HG03571 (cell line): ENCODE results near the gene RNF148.

Experiments
- ATAC-seq: cut with Tn5 transposase; IDR thresholded peaks from one replicate; pipeline ENCODE4 v1.9.1; 2021; ENCODE audit not compliant: unreplicated experiment

RNF148 gene, protein sequence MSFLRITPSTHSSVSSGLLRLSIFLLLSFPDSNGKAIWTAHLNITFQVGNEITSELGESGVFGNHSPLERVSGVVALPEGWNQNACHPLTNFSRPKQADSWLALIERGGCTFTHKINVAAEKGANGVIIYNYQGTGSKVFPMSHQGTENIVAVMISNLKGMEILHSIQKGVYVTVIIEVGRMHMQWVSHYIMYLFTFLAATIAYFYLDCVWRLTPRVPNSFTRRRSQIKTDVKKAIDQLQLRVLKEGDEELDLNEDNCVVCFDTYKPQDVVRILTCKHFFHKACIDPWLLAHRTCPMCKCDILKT

GRCh38 chr7:122702872-122703510 is at the start of gene RNF148:
Gene RNF148, minus strand, starts transcription at chr7:122702922. Its CDS starts 172 bp downstream, at chr7:122702750.
- ATAC-seq: no peak

DNA sequence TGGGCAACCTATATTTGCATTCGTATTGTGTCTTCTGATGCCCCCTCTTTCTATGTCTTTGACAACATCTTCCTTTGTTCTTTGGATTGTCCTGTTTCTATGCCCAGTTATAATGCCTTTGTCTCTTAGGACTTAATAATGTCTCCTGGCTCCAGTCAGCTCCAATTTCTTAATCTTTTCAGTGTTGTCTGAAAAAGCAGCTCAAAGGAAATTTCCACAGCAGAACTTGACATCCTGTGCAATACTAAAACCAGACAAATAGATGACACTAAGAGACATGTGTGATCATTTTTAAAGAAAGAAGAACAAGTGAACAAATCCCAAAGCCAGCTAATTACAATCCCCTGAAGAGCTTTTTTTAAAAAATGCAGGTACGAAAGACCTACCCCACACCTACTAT is 47.7 kb upstream of the RNF148 start:
- no peak for ATAC-seq

- ATAC-seq: no peak
These were observed 45.5 kb upstream of the RNF148 start for GRCh38 chr7:122748195-122748594.

- no peak for ATAC-seq
These were observed 44.2 kb upstream of the RNF148 start for GRCh38 chr7:122746948-122747347.

DNA sequence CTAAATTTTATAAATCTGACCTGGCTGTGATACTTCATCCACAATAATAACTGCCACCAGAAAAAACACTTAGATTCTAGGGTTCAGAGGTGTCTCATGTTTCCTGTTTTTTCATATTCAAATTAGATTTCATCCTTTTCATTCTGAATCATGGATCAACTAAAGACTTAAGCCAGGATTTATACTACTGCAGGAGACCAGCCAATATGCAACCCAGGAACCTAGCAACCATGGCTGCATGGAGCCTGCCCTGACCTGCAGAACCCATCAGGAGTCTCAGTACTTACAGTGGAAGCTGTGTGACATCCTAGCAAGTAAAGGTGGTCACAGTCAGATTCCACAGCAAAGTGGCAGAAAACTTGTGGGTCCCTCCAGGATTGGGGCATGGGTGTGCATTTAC is 40.5 kb upstream of the RNF148 start:
- no peak for ATAC-seq

DNA sequence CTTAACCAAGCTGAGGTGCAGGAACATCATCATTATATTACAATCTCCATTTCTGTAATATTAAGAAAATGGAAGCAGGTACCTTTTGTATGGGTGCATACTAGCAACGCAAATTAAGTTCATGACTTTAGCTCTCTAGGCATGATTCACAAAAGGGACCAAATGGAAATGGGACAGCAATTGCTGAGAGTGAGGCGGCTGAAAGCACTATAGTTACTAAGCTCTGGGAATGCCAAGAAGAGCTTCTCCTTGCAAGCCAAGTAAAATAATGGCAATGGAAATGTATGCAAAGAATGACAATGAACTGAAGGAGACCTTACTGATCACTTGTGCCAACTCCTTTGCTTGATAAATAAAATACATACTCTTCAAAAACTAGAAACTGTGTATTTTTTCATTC is 36.2 kb upstream of the RNF148 start:
- no peak for ATAC-seq

- no peak for ATAC-seq
These were observed 33.5 kb upstream of the RNF148 start for GRCh38 chr7:122736183-122736582.

GRCh38 chr7:122727759-122728158 is 25.0 kb upstream of the RNF148 start:
- no peak for ATAC-seq

DNA sequence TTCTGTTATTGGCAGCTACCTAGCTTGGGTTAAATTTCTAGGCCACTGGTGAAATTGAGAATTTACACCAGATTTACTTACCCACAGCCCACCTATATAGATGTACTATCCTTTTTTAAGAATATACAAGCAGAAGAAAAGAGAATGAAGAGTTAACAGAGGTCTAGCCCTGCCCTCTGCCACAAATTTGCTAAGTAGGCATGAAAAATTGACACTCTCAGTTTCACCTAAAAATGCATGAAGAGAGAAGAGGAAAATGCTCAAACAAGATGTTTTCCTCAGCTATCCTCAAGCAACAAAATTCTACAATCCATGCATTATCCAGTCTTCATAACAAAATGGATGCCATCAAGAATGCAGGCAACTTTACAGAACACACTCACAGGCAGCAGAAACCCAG is 24.6 kb upstream of the RNF148 start:
- ATAC-seq: no peak

DNA sequence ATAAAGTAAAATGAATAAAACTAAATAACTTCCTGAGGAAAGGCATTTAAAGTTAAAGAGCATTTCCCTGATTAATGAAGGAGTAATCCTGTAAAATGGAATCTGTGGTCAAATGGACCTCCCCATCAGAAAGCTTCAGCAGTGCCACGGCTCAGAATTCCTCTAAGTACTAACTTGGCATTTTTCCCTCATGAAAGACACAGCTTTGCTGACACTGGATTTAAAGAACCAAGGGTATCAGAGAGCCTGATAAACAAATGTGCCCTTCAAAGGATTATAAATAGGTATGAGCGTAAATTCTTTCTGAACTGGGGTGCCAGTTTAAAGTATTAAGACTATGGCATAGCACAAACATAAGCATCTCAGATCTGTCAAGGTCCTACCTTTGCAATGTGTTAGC is 24.2 kb upstream of the RNF148 start:
- no peak for ATAC-seq

- no peak for ATAC-seq
These were observed 21.6 kb upstream of the RNF148 start for GRCh38 chr7:122724366-122724765.

DNA sequence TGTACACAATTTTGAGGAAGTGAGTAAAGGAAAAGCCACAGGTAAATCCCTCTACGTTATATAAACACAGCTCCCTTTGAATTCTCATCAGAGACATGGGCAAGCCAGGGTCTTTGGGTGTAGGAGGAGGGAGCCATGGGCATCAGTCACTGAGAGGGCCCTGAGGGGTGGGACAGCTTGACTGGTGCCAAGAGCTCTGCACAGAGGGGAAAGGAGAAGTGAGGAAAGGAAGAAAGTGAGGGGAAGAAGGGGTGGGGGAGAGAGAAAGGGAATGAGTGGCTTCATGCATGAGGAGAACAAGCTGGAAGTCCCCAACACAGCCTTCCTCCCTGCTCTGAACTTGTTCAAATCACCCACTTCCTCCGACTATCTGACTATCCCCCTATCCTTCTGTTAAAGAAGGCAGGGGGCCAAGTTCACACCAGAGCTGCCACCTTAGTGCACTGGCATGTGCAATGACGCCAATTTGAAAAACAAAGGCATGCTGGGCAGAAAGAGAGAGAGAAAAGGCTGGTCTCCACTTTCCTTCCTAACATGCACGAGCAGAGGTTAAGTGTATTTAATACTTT is 16.4 kb upstream of the RNF148 start:
- no peak for ATAC-seq

DNA sequence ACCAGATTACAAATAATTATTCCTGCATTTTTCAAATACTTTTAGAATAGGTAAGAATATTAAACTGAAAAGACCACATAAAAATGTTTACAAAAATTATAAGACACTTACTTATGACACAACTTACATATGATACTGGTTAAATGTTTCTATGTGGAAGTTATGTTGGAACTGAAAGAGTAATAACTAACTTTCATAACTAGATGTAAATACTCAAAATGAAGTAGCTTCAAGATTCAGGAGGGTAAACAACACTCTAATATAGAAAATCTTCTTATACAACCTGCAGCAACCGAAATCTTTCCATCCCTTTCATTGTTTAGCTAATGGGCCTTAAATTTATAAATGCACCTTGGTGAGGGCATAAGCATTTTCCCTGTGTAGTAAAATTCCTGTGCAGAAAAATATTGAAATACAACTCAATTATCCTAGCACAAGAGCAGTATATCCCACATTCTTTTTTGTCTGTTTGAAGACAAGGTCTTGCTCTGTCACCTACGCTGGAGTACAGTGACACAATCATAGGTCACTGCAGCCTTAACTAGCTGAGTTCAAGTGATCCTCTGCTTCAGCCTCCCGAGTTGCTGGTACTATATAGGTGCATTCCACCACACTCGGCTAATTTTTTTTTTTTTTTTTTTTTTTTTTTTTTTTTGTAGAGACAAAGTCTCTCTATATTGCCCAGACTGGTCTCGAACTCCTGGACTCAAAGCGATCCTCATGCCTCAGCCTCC is 14.8 kb upstream of the RNF148 start:
- no peak for ATAC-seq

GRCh38 chr7:122715183-122715582 is 12.5 kb upstream of the RNF148 start:
- ATAC-seq: no peak

DNA sequence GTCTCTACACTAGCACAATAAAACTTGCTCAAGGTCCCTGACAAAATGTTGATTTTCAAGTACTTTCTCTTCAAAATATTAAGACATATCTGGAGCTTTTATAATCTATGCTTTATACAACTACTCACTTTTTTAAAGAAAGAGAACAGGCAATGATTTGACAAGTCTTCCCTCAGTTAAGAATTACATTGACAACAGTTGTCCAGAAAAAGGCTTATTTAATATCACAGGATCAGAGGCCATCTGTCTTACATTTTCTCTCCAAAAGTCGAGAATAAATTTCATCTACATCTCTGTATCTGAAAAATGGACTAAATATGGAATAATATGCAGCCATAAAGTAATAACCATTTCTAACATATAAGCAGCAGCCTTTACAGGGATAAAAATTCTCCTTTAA is 8.2 kb upstream of the RNF148 start:
- no peak for ATAC-seq

DNA sequence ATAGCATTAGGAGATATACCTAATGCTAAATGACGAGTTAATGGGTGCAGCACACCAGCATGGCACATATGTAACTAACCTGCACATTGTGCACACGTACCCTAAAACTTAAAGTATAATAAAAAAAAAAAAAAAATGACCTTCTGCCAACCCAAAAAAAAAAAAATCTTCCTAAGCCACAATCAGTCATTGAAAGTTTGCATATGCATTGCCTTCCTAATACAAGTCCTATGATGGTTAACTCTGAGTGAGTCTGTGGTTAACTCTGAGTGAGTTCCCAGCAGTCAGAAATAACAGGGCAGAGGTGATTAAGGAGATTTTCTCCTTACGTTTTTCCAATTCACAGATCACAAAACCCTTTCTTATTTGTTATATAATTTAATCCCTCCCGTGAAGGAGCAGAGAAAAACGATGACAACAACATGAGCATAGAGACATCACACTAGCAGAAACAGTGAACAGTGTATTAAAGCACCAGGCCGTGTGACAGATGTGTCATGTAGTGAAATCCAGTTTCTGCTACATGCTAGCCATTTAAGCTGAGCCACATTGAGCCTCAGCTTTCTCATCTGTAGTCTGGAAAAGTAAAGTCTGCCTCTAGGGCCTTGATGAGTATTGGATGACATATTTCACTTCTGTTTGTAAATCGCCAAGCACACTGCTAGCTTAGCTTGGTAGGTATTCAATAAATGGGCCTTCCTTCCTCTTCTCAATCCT is 7.4 kb upstream of the RNF148 start:
- no peak for ATAC-seq

DNA sequence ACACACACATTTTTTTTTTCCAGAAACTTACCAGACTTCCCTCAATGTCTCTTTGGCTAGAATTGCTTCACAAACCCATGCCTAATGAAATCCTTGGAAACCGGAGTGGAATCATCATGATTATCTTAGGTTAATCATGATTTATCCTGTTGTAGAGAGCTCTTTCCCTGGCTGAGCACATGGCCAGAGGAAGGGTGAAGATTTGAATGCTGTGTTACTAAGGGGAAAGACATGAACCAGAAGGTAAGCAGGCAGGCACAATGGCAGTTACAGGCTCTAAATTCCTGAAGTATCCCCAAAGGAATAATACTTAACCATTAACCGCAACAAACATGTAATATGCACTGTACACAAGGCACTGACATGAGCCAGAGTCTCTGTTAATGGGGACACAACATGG is 4.1 kb upstream of the RNF148 start:
- ATAC-seq: no peak

DNA sequence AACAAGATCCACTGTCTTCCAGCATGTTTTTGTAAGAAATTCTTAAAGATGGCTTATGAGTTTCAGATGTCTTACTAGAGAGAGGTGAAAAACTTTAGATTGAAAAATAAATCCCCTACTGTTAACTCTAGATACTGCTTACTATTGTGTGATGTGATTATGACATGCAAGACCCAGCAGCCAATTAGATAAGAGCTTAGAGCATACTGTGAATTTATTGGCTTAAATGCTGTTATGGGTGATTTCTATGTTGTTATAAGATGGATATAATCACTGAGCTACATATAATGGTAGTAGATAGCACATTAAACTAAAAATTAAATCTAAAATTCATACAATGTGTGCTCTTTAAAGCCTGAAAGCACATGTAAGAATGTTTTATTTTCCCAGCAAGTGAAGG is 3.7 kb downstream of the RNF148 start, which contains the start of gene RNF133:
Gene RNF133, minus strand, starts transcription at position 101 of the 400 bp plus-strand sequence. CDS start 199 bp downstream, outside the sequence.
- no peak for ATAC-seq

GRCh38 chr7:122695816-122696215 is 6.9 kb downstream of the RNF148 start:
- no peak for ATAC-seq

DNA sequence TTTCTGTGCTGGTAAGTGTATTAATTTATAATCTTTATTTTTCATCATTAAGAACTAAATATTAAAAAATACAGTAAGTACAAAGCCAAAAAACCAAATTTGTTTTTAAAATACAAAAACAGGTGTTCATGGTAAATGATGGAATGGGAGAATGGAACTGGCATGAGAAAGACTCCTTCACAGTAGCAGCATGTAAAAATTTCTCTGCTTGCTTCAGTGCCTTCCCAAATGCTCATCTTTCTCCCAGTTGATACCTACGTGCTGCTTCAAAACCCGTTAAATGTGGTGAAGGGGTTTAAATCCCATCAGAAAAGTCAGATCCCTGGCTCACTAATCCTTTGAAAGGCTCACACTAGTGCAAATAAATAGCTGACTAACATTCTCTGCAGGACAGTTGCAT is 8.0 kb downstream of the RNF148 start:
- ATAC-seq: no peak

DNA sequence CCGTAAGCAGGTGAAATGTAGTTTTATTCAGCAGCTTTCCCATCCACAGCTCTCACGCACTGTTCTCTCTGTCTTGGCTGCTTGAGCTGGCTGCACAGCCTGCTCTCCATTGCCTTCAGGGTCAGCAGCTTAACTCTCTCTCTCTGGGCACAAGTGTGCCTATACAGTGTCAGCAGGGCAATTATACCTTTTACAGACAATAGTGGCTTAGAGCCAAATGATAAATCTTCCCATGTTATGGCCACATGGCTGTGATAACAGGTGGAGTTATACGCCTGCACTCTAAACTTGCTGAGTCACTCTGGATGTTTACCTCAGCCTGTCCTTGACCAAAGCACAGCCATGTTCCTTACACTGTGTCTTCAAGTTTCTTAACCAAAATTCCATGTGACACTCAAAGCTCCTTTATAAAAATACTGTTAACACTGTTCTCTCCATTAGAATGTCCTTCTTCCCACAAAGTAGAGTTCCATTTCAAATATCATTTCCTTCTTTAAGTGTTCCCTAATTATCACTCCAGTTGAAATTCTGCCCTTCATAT is 9.9 kb downstream of the RNF148 start:
- no peak for ATAC-seq
